ENCODE results near the gene FAM24B. TPM values are rescaled to one million over a fixed set of nuclear protein-coding genes. Genes with fewer than 3 reads are reported as not detected.
"Not testable (repeated sequence)": the region's sequence is repeated elsewhere in the genome, so short reads cannot be mapped to it uniquely, and the experiment has no call there.

The FAM24B gene
- total RNA-seq, 4 donors from 2014 or later: 2.8 to 10.0 (median 6.7) TPM

DNA sequence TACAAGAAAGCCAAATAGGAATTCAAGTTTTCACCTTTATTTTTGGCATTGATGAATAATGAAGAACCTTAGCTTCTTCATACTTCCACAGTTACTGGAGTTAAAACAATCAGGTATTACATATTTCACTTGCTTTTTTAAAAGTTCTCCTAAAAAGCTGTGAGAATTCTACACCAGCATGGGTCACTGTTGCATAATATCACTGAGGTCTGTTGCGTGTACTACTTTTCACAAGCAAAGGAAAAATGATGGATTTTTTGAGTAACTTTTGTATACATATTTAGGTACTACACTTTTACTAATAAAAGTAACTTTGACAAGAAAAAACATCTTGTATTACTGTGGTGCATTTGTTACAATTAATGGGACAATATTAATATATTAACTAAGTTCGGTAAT, 15.2 kb downstream of the FAM24B start:
- TF ChIP-seq EP300 (IDR thresholded peaks at IDR 0.05) (no peak), POLR2A (IDR thresholded peaks at IDR 0.05) (no peak)
- TF ChIP-seq, protein P1, sequence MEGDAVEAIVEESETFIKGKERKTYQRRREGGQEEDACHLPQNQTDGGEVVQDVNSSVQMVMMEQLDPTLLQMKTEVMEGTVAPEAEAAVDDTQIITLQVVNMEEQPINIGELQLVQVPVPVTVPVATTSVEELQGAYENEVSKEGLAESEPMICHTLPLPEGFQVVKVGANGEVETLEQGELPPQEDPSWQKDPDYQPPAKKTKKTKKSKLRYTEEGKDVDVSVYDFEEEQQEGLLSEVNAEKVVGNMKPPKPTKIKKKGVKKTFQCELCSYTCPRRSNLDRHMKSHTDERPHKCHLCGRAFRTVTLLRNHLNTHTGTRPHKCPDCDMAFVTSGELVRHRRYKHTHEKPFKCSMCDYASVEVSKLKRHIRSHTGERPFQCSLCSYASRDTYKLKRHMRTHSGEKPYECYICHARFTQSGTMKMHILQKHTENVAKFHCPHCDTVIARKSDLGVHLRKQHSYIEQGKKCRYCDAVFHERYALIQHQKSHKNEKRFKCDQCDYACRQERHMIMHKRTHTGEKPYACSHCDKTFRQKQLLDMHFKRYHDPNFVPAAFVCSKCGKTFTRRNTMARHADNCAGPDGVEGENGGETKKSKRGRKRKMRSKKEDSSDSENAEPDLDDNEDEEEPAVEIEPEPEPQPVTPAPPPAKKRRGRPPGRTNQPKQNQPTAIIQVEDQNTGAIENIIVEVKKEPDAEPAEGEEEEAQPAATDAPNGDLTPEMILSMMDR (IDR thresholded peaks at IDR 0.05): no peak

DNA sequence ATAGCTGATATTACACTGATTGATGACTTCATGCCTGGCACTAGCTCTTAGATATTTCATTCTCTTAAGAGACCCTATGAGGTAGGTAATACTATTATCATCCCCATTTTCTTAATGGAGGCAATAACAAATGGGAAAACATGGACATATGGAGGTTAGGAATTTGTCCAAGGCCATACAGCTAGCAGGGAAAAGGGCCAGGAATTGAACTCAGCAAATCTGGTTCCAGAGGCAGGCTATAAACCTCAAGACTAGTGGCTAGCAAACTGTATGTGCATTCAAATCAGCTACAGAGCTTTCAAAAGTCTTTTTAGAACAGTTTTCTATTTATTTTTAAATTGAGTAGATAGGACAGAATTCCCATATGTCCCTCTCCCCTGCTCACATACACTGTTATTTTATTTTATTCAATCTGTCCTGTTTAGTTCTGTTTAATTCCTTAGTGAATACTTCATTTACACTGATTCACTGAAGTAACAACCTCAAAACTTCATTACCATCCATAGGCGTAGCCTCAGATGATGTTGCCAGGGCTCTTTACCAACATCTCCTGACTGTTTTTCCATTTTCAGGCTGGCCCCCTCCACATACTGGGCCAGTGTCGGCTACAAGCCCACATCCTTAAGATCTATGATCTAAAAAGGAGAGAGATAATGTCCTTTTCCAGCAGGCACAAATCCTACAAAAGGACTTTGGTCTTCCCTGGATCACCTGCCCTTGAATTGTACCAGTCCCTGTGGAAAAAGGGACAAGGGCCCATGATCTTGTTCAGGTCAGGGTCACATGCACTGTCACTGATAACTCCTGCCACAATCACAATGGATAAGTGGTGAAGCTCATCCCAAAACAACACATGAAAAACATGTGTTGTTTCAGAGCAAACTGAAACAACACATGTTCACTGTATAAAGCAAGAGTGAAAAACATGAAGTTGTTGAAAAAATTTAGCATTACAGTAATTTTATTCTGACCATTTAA, 15.9 kb downstream of the FAM24B start:
- H3K27me3 ChIP-seq: no peaks in the 10 kb centered on the region
- H3K27ac ChIP-seq: no peak overlapping the region
- H3K36me3 ChIP-seq: peaks cover 0 to 4% (median 0%) of the 10 kb centered on the region in 3 donors
- no peaks in the 10 kb centered on the region for H3K4me1 ChIP-seq
- TF ChIP-seq, protein P1 (IDR thresholded peaks at IDR 0.05): no peak
- no peak for TF ChIP-seq EP300 (IDR thresholded peaks at IDR 0.05)
- no peak for TF ChIP-seq POLR2A (IDR thresholded peaks at IDR 0.05)
- H3K4me3 ChIP-seq: no peak overlapping the region
- WGBS, 2 donors: 91 to 93% methylated on average over 2 of the region's 2 CpGs
- no peak for DNase-seq (ENCODE audit: low spot score in 2 of 2)
- no peaks in the 10 kb centered on the region for H3K9me3 ChIP-seq

More for the DNA sequence above, 15.2 kb downstream of the FAM24B start:
- H3K9me3 ChIP-seq: no peaks in the 10 kb centered on the region
- H3K27ac ChIP-seq: no peak overlapping the region
- H3K36me3 ChIP-seq: no peaks in the 10 kb centered on the region
- WGBS, 2 donors: 92 to 94% methylated on average over 2 of the region's 2 CpGs
- no peak for DNase-seq (ENCODE audit: low spot score in 2 of 2)
- no peaks in the 10 kb centered on the region for H3K4me1 ChIP-seq
- H3K27me3 ChIP-seq: no peaks in the 10 kb centered on the region
- no peak overlapping the region for H3K4me3 ChIP-seq

DNA sequence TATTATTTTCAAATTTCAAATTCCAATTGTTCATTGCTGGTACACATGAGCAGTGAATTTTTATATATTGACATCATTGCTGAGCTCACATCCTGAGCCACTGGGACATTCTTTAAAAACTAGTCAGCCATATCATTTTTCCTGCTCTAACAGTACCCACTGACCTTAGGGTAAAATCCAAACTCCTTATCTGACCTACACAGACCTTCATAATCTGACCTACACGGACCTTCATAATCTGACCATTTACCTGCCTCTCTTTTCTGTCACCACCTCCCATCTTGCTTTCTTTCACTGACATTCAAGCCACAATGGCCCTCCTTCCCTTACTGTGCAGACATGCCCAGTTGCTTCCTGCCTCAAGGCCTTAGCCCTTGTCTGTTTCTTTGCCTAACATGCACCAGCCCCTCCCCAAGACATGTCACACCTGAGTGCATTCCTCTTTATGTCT, 17.6 kb downstream of the FAM24B start:
- 49 to 71% methylated on average over 1 of the region's 1 CpG for WGBS, 2 donors

DNA sequence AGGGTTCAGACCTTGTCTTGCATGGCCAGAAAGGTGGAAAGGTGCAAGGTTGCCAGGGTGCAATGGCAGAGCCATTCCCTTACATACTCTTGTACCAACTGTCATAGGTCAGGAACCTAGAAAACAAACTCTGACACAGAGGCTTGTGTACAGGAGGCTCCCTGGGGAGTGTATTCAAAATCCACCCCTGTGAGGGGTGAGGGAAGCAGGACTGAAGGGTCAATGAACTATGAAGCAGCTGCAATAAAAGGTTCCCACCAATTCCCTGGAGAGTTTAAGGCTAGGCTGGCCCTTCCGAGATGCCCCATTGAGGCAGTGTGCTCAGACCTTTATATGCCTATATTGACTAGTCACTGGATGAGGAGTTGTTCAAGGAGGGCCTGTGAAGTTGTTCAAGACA, 19.9 kb downstream of the FAM24B start:
- 64 to 74% methylated on average over 1 of the region's 1 CpG for WGBS, 2 donors
- Histone ChIP-seq H3K27me3 (no peaks in the 10 kb centered on the region), H3K4me1 (no peaks in the 10 kb centered on the region), H3K36me3 (peaks cover 0 to 27% (median under 1%) of the 10 kb centered on the region in 3 donors), H3K9me3 (no peaks in the 10 kb centered on the region), H3K4me3 (no peak overlapping the region), H3K27ac (no peak overlapping the region)
- TF ChIP-seq EP300 (IDR thresholded peaks at IDR 0.05): no peak
- no peak for TF ChIP-seq POLR2A (IDR thresholded peaks at IDR 0.05)
- TF ChIP-seq, protein P1 (IDR thresholded peaks at IDR 0.05): no peak
- DNase-seq (ENCODE audit: low spot score in 2 of 2): no peak

More for the DNA sequence above, 17.6 kb downstream of the FAM24B start:
- DNase-seq (ENCODE audit: low spot score in 2 of 2): no peak
- Histone ChIP-seq H3K27me3 (no peaks in the 10 kb centered on the region), H3K4me1 (no peaks in the 10 kb centered on the region), H3K27ac (no peak overlapping the region), H3K36me3 (peaks cover 0 to 7% (median 0%) of the 10 kb centered on the region in 3 donors), H3K4me3 (no peak overlapping the region), H3K9me3 (no peaks in the 10 kb centered on the region)
- TF ChIP-seq EP300 (IDR thresholded peaks at IDR 0.05) (no peak), POLR2A (IDR thresholded peaks at IDR 0.05) (no peak)
- TF ChIP-seq, protein P1 (IDR thresholded peaks at IDR 0.05): no peak

DNA sequence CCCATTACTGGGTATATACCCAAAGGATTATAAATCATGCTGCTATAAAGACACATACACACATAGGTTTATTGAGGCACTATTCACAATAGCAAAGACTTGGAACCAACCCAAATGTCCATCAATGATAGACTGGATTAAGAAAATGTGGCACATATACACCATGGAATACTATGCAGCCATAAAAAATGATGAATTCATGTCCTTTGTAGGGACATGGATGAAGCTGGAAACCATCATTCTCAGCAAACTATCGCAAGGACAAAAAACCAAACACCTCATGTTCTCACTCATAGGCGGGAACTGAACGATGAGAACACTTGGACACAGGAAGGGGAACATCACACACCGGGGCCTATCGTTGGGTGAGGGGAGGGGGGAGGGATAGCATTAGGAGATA, 21.3 kb downstream of the FAM24B start:
- peaks cover 0 to 42% (median 3%) of the 10 kb centered on the region in 3 donors for H3K36me3 ChIP-seq
- 93 to 99% methylated on average over 5 of the region's 5 CpGs for WGBS, 2 donors
- H3K4me3 ChIP-seq; H3K9me3 ChIP-seq; H3K27ac ChIP-seq; H3K27me3 ChIP-seq; H3K4me1 ChIP-seq; DNase-seq (ENCODE audit: low spot score in 2 of 2): not testable (repeated sequence)

Measured in tibial nerve (tissue), 4 donors.